Esophagus muscularis mucosa (tissue), 4 donors: Measurements from ENCODE around the gene FAM184B. TPM values are rescaled to one million over a fixed set of nuclear protein-coding genes. Genes with fewer than 3 reads are reported as not detected.

Experiments
- DNase-seq: peaks from one replicate; pipeline ENCODE4 v3.0.0-alpha.2; 2017; ENCODE audit errors: extremely low spot score
- H3K27ac ChIP-seq, 4 donors: fragments of 200-600 bp; sonication (generic); replicated peaks in 1 of 4; 1 replicate in 3 of 4; 2 replicates in 1 of 4; pipeline ENCODE4 v1.5.1; 2016 to 2019; ENCODE audit warnings: mild to moderate bottlenecking in 1 of 4
- H3K27me3 ChIP-seq, 4 donors: fragments of 200-600 bp; sonication (generic); one replicate each; pipeline versions ENCODE4 v1.5.1 to v1.6.0; 2016 to 2019
- H3K36me3 ChIP-seq, 4 donors: fragments of 200-600 bp; sonication (generic); one replicate each; pipeline ENCODE4 v1.5.1; 2016 to 2019
- H3K4me1 ChIP-seq, 4 donors: fragments of 200-600 bp; sonication (generic); one replicate each; pipeline ENCODE4 v1.5.1; 2016 to 2019
- H3K4me3 ChIP-seq, 4 donors: fragments of 200-600 bp; sonication (generic); 1 replicate in 2 of 4; 2 replicates in 2 of 4; pipeline ENCODE4 v1.5.1; 2016 to 2019; ENCODE audit warnings: mild to moderate bottlenecking in 4 of 4, moderate library complexity in 1 of 4
- H3K9me3 ChIP-seq, 4 donors: fragments of 200-600 bp; sonication (generic); 1 replicate in 3 of 4; 2 replicates in 1 of 4; pipeline ENCODE4 v1.5.1; 2016 to 2019
- EP300 ChIP-seq: sonication (generic); formaldehyde crosslinking; IDR thresholded peaks from one replicate; pipeline ENCODE4 v1.6.1; 2017; ENCODE audit warnings: antibody characterized with exemption
- POLR2A ChIP-seq: fragments of 450-650 bp; IDR thresholded peaks from one replicate; pipeline ENCODE4 v1.6.1; 2017; ENCODE audit warnings: antibody characterized with exemption, moderate library complexity, mild to moderate bottlenecking, low read depth
- POLR2AphosphoS5 ChIP-seq, 2 donors: sonication (generic); formaldehyde crosslinking; IDR thresholded peaks; one replicate each; pipeline ENCODE4 v1.6.1; 2017; ENCODE audit warnings: antibody characterized with exemption in 2 of 2
- WGBS: methylation state at CpG from one replicate; pipeline ENCODE4 v1.1.5; 2018; 5-methylcytosine and 5-hydroxymethylcytosine counted together
- intact Hi-C: fragments of 100-400 bp; cut with DNase I; formaldehyde crosslinking; loops from one replicate; pipeline ENCODE4 v1.15.1; 2023
- total RNA-seq, 4 donors: library from RNA; depleted of rRNA; stranded (reverse); fragments of >200 nt; gene quantifications; one replicate each; pipeline versions ENCODE4 v1.1.0 to v1.2.1, GENCODE V29; 2016
- TF ChIP-seq, protein P1 (sequence below), 3 experiments: fragments of 200-600 bp in 2 of 3; fragments of 450-650 bp in 1 of 3; sonication (generic) in 2 of 3; IDR thresholded peaks; one replicate each; pipeline ENCODE4 v1.5.1; 2017 to 2019; ENCODE audit warnings: antibody characterized with exemption in 3 of 3, mild to moderate bottlenecking in 2 of 3, moderate library complexity in 1 of 3

Gene FAM184B
- total RNA-seq, 4 donors from 2014 or later = not detected

GRCh38 chr4:17757621-17758020 is 23.8 kb downstream of the FAM184B start:
- TF ChIP-seq EP300 (no peak), POLR2AphosphoS5 (IDR thresholded peaks at IDR 0.05) (no peak), POLR2A (no peak)
- TF ChIP-seq, protein P1, sequence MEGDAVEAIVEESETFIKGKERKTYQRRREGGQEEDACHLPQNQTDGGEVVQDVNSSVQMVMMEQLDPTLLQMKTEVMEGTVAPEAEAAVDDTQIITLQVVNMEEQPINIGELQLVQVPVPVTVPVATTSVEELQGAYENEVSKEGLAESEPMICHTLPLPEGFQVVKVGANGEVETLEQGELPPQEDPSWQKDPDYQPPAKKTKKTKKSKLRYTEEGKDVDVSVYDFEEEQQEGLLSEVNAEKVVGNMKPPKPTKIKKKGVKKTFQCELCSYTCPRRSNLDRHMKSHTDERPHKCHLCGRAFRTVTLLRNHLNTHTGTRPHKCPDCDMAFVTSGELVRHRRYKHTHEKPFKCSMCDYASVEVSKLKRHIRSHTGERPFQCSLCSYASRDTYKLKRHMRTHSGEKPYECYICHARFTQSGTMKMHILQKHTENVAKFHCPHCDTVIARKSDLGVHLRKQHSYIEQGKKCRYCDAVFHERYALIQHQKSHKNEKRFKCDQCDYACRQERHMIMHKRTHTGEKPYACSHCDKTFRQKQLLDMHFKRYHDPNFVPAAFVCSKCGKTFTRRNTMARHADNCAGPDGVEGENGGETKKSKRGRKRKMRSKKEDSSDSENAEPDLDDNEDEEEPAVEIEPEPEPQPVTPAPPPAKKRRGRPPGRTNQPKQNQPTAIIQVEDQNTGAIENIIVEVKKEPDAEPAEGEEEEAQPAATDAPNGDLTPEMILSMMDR (IDR thresholded peaks at IDR 0.05) = no peak
- Histone ChIP-seq H3K9me3 (no peaks in the 10 kb centered on the region), H3K4me1 (no peaks in the 10 kb centered on the region), H3K4me3 (no peak overlapping the region), H3K27ac (no peak overlapping the region), H3K36me3 (no peaks in the 10 kb centered on the region), H3K27me3 (no peaks in the 10 kb centered on the region)
- WGBS = 54% methylated on average over 1 of the region's 1 CpG
- intact Hi-C loops = no loop called here
- DNase-seq = no peak

DNA sequence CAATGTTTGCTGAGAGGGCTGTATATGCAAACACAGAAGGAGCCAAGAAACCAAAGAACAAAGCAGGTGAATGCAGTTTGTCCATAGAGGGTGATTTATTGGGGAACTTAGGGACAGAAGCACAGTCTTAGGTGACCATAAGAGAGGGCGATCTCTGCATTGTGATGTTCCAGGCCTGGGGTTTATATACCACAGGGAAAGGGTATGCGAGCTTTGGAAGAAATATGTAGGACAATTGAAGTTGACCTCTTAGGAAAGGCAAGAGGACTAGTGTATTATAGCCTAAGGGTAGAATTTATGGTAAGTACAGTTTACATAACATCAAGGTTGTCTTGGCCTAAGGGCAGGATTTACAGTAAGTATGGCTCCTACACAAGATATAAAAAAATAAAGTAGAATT is 27.8 kb downstream of the FAM184B start:
- TF ChIP-seq POLR2AphosphoS5 (IDR thresholded peaks at IDR 0.05) = no peak
- TF ChIP-seq POLR2A = no peak
- TF ChIP-seq EP300 = no peak
- TF ChIP-seq, protein P1 (IDR thresholded peaks at IDR 0.05) = no peak
- DNase-seq = no peak
- 86% methylated on average over 2 of the region's 2 CpGs for WGBS
- Histone ChIP-seq H3K36me3 (no peaks in the 10 kb centered on the region), H3K27me3 (no peaks in the 10 kb centered on the region), H3K27ac (no peak overlapping the region), H3K4me1 (no peaks in the 10 kb centered on the region), H3K4me3 (no peak overlapping the region), H3K9me3 (no peaks in the 10 kb centered on the region)
- intact Hi-C loops = no loop called here

DNA sequence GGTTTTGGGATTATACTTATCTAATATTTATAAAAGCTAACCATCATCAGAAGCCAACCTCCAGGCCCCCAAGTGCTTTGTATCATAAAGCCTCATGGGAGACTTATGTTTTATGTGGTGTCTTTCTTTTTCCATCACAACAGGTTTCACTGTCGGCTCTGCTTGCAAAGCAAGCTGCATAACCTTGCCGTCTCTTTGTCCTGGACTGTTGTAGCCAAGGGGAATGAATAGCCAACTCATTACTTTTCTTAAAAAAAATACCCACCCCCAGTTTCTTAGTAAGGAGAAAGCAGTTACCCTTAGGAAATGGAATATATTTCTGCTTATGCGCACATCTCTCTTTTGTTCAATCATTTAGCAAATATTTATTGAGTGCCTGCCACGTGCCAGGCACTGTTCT is 40.7 kb downstream of the FAM184B start:
- H3K27me3 ChIP-seq = no peaks in the 10 kb centered on the region
- no peak overlapping the region for H3K27ac ChIP-seq
- DNase-seq = no peak
- 71% methylated on average over 4 of the region's 4 CpGs for WGBS
- no peak for TF ChIP-seq POLR2AphosphoS5 (IDR thresholded peaks at IDR 0.05)
- TF ChIP-seq, protein P1 (IDR thresholded peaks at IDR 0.05) = no peak
- TF ChIP-seq POLR2A = no peak
- TF ChIP-seq EP300 = no peak
- intact Hi-C loops = no loop called here
- no peaks in the 10 kb centered on the region for H3K36me3 ChIP-seq
- H3K9me3 ChIP-seq = no peaks in the 10 kb centered on the region
- no peaks in the 10 kb centered on the region for H3K4me1 ChIP-seq
- H3K4me3 ChIP-seq = no peak overlapping the region

DNA sequence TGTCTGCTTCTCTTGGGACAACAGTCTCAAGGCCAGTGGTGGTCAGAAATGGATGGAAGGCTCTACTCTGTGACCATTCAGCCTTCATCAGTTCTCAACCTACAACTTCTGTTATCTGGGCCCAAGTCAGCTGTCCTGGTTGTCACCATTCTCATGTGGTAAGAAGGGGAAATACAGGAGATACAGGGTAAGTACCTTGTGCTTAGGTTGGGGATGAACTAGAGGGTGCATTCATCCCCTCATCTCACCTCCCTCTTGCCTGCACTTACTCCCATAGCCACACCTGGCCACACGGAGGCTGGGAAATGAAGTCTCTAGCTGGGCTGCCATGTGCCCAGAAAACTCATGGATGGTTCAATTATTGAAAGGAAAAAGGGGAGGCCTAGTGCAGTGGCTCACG is 44.9 kb downstream of the FAM184B start:
- no peaks in the 10 kb centered on the region for H3K36me3 ChIP-seq
- no peak overlapping the region for H3K4me3 ChIP-seq
- TF ChIP-seq, protein P1 (IDR thresholded peaks at IDR 0.05) = no peak
- no peak for TF ChIP-seq POLR2A
- no peak for TF ChIP-seq EP300
- TF ChIP-seq POLR2AphosphoS5 (IDR thresholded peaks at IDR 0.05) = no peak
- no peaks in the 10 kb centered on the region for H3K27me3 ChIP-seq
- 83% methylated on average over 2 of the region's 2 CpGs for WGBS
- H3K27ac ChIP-seq = no peak overlapping the region
- H3K4me1 ChIP-seq = no peaks in the 10 kb centered on the region
- H3K9me3 ChIP-seq = peaks cover 0 to 4% (median 0%) of the 10 kb centered on the region in 4 donors
- DNase-seq = no peak
- intact Hi-C loops = no loop called here

- Histone ChIP-seq H3K9me3 (peaks cover 0 to 9% (median 4%) of the 10 kb centered on the region in 4 donors), H3K27ac (no peak overlapping the region), H3K27me3 (no peaks in the 10 kb centered on the region), H3K4me3 (no peak overlapping the region), H3K4me1 (no peaks in the 10 kb centered on the region), H3K36me3 (no peaks in the 10 kb centered on the region)
- 76% methylated on average over 2 of the region's 2 CpGs for WGBS
- no peak for DNase-seq
- intact Hi-C loops = no loop called here
- TF ChIP-seq, protein P1 (IDR thresholded peaks at IDR 0.05) = no peak
- no peak for TF ChIP-seq POLR2A
- TF ChIP-seq EP300 = no peak
- no peak for TF ChIP-seq POLR2AphosphoS5 (IDR thresholded peaks at IDR 0.05)
Observed at GRCh38 chr4:17726911-17727310, 54.5 kb downstream of the FAM184B start.
